A549 (cell line): ENCODE results near the gene TTC31.

ENCODE experiments used
- BHLHE40 ChIP-seq: IDR thresholded peaks from 2 replicates; pipeline ENCODE4 v1.6.1; 2012; ENCODE audit warnings: low read depth, low read length, inconsistent platforms
- CEBPB ChIP-seq, 2 experiments: fragments of >200 bp in 1 of 2; sonication (Bioruptor Twin) in 1 of 2; formaldehyde crosslinking in 1 of 2; IDR thresholded peaks; 2 replicates each; pipeline ENCODE4 v1.6.1; 2012 to 2016
- EHF ChIP-seq: fragments of 250-450 bp; sonication (Bioruptor Pico); IDR thresholded peaks from 2 replicates; pipeline ENCODE4 v1.5.0; 2020; ENCODE audit warnings: mild to moderate bottlenecking
- EP300 ChIP-seq, 2 experiments: fragments of >200 bp; sonication (Bioruptor Twin); formaldehyde crosslinking; IDR thresholded peaks; 2 replicates in 1 of 2; 3 replicates in 1 of 2; pipeline ENCODE4 v1.6.1; 2016 to 2017
- JUN ChIP-seq, 2 experiments: fragments of >200 bp; sonication (Bioruptor Twin); formaldehyde crosslinking; IDR thresholded peaks; 2 replicates in 1 of 2; 3 replicates in 1 of 2; pipeline ENCODE4 v1.6.1; 2016 to 2017
- POLR2A ChIP-seq: IDR thresholded peaks from 2 replicates; pipeline ENCODE4 v1.6.1; 2012; ENCODE audit warnings: mild to moderate bottlenecking, low read length
- POLR2AphosphoS2 ChIP-seq: conservative IDR thresholded peaks from 2 replicates; pipeline ENCODE4 v1.6.1; 2012; ENCODE audit warnings: low read length, improper control_type of control experiment, inconsistent platforms
- RCOR1 ChIP-seq: fragments of 150-350 bp; IDR thresholded peaks from 2 replicates; pipeline ENCODE4 v1.6.1; 2014; ENCODE audit warnings: antibody characterized with exemption, low read length, low read depth
- RNF2 ChIP-seq: fragments of 200-600 bp; sonication (generic); IDR thresholded peaks from 2 replicates; pipeline ENCODE4 v1.6.1; 2016; ENCODE audit warnings: low read depth, mild to moderate bottlenecking, antibody characterized with exemption, moderate library complexity, borderline replicate concordance
- SREBF2 ChIP-seq: fragments of 450-650 bp; IDR thresholded peaks from 2 replicates; pipeline ENCODE4 v1.6.1; 2014; ENCODE audit warnings: mild to moderate bottlenecking, moderate library complexity
- USF2 ChIP-seq: fragments of 450-650 bp; IDR thresholded peaks from 2 replicates; pipeline ENCODE4 v1.6.1; 2014; ENCODE audit warnings: antibody characterized with exemption
- ZC3H11A ChIP-seq: fragments of 450-650 bp; IDR thresholded peaks from 2 replicates; pipeline ENCODE4 v1.6.1; 2014; ENCODE audit warnings: antibody characterized with exemption, mild to moderate bottlenecking
- TF ChIP-seq, protein P1 (sequence below): fragments of >200 bp; sonication (Bioruptor Twin); formaldehyde crosslinking; IDR thresholded peaks from 3 replicates; pipeline ENCODE4 v1.5.1; 2016

GRCh38 chr2:74448771-74449170 is 34.1 kb upstream of the TTC31 start:
- TF ChIP-seq BHLHE40 (no peak), POLR2A (no peak), USF2 (no peak), JUN (IDR thresholded peaks at IDR 0.05) (no peak), RCOR1 (no peak), POLR2AphosphoS2 (no peak), SREBF2 (no peak), CEBPB (IDR thresholded peaks at IDR 0.05) (no peak), EHF (no peak), RNF2 (no peak), ZC3H11A (no peak), EP300 (IDR thresholded peaks at IDR 0.05) (no peak)
- TF ChIP-seq, protein P1, sequence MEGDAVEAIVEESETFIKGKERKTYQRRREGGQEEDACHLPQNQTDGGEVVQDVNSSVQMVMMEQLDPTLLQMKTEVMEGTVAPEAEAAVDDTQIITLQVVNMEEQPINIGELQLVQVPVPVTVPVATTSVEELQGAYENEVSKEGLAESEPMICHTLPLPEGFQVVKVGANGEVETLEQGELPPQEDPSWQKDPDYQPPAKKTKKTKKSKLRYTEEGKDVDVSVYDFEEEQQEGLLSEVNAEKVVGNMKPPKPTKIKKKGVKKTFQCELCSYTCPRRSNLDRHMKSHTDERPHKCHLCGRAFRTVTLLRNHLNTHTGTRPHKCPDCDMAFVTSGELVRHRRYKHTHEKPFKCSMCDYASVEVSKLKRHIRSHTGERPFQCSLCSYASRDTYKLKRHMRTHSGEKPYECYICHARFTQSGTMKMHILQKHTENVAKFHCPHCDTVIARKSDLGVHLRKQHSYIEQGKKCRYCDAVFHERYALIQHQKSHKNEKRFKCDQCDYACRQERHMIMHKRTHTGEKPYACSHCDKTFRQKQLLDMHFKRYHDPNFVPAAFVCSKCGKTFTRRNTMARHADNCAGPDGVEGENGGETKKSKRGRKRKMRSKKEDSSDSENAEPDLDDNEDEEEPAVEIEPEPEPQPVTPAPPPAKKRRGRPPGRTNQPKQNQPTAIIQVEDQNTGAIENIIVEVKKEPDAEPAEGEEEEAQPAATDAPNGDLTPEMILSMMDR = no peak
